ENCODE data around the gene ANO9.

Gene ANO9

GRCh38 chr11:377883-378500 lies 63.8 kb downstream of the ANO9 start:
- TF ChIP-seq, protein P1, sequence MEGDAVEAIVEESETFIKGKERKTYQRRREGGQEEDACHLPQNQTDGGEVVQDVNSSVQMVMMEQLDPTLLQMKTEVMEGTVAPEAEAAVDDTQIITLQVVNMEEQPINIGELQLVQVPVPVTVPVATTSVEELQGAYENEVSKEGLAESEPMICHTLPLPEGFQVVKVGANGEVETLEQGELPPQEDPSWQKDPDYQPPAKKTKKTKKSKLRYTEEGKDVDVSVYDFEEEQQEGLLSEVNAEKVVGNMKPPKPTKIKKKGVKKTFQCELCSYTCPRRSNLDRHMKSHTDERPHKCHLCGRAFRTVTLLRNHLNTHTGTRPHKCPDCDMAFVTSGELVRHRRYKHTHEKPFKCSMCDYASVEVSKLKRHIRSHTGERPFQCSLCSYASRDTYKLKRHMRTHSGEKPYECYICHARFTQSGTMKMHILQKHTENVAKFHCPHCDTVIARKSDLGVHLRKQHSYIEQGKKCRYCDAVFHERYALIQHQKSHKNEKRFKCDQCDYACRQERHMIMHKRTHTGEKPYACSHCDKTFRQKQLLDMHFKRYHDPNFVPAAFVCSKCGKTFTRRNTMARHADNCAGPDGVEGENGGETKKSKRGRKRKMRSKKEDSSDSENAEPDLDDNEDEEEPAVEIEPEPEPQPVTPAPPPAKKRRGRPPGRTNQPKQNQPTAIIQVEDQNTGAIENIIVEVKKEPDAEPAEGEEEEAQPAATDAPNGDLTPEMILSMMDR (IDR thresholded peaks at IDR 0.05): no peak

GRCh38 chr11:377174-377865 lies 64.5 kb downstream of the ANO9 start:
- TF ChIP-seq, protein P1 (IDR thresholded peaks at IDR 0.05): no peak

DNA sequence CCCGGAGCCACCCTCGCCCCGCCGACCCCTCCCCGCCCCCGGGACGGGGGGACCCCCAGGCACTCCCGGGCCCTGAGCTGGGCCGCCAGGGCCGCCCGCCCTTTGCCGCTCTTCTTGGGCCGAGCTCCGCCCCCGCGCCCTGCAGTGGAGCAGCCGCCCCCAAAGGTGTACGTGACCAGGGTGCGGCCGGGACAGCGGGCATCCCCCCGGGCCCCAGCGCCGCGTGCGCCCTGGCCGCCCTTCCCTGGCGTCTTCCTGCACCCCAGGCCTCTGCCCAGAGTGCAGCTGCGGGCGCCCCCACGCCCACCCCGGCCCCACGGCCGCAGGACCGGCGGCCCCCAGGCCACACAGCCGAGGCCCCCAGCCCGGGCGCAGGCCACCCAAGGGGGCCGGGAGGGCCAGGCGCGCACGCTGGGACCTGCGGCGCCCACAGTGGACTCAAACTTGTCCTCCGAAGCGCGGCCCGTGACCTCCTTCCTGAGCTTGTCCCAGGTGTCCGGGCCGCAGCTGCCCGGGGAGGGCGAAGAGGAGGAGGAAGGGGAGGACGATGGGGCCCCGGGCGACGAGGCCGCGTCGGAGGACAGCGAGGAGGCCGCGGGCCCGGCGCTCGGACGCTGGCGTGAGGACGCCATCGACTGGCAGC lies 65.2 kb downstream of the ANO9 start:
- TF ChIP-seq, protein P1 (IDR thresholded peaks at IDR 0.05): no peak

GRCh38 chr11:375065-376025 lies 66.5 kb downstream of the ANO9 start:
- TF ChIP-seq, protein P1 (IDR thresholded peaks at IDR 0.05): no peak

GRCh38 chr11:373716-374551 lies 67.9 kb downstream of the ANO9 start:
- TF ChIP-seq, protein P1 (IDR thresholded peaks at IDR 0.05): no peak

DNA sequence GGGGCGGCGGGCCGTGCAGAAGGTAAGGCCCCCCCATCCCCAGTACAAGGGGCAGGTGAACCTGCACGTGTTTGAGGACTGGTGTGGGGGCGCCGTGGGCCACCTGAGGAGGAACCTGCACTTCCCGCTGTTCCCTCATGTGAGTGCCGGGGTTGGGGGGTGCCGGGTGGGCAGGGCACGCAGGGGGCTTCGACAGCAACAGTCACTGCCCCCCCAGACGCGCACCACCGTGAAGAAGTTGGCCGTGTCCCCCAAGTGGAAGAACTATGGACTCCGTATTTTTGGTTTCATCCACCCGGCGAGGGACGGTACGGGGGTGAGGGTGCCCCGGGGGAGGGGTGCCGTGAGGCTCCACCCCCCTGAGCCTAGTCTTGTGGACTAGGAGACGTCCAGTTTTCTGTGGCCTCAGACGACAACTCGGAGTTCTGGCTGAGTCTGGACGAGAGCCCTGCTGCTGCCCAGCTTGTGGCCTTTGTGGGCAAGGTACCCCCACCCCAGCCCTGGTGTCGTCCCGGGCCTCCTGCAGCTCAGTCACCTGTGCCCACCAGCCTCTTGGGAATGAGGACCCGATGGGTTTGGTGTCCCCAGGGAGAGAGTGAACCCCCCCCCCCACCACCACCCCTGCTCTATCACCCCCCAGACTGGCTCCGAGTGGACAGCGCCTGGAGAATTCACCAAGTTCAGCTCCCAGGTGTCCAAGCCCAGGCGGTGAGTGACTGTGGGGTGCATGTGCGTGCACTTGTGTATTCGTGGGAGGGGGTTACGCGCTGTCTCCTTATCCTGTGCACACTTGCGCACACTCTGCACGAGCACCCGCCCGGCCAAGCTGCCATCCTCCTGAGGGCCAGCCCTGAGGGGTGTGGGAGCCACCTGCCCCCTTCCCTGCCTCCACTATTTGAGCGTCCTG lies 68.7 kb downstream of the ANO9 start:
- TF ChIP-seq, protein P1 (IDR thresholded peaks at IDR 0.05): no peak
